Eye (tissue), 1 donor: ENCODE measurements around the gene COMT.

Experiments
- DNase-seq: peaks from one replicate; pipeline ENCODE4 v3.0.0-alpha.2; 2015

The COMT gene

GRCh38 chr22:19984201-19984753 lies 42.7 kb downstream of the COMT start:
- DNase-seq: no peak

- no peak for DNase-seq
Measured at GRCh38 chr22:19984851-19985811, 43.6 kb downstream of the COMT start.

- DNase-seq: no peak
Measured at GRCh38 chr22:19986011-19986409, 44.4 kb downstream of the COMT start.

- peak; percentile 89 for DNase-seq
Measured at GRCh38 chr22:19986410-19987341, 45.1 kb downstream of the COMT start.

- DNase-seq: no peak
Measured at GRCh38 chr22:19987394-19988306, 46.1 kb downstream of the COMT start.

- no peak for DNase-seq
Measured at GRCh38 chr22:19988331-19988808, 46.8 kb downstream of the COMT start.

GRCh38 chr22:19988965-19989724 lies 47.6 kb downstream of the COMT start:
- DNase-seq: no peak

- no peak for DNase-seq
Measured at GRCh38 chr22:19989725-19990067, 48.1 kb downstream of the COMT start.

GRCh38 chr22:19990188-19990587 lies 48.6 kb downstream of the COMT start:
- DNase-seq: no peak

- DNase-seq: no peak
Measured at GRCh38 chr22:19990609-19991394, 49.2 kb downstream of the COMT start.

GRCh38 chr22:19991395-19991644 lies 49.7 kb downstream of the COMT start:
- DNase-seq: no peak

- no peak for DNase-seq
Measured at GRCh38 chr22:19991645-19992451, 50.3 kb downstream of the COMT start.

GRCh38 chr22:19992481-19992911 lies 50.9 kb downstream of the COMT start:
- no peak for DNase-seq

GRCh38 chr22:19992921-19993355 lies 51.4 kb downstream of the COMT start:
- DNase-seq: no peak

GRCh38 chr22:19993926-19994325 lies 52.4 kb downstream of the COMT start:
- DNase-seq: no peak

- no peak for DNase-seq
Measured at GRCh38 chr22:19994851-19995610, 53.5 kb downstream of the COMT start.

GRCh38 chr22:19995611-19996339 lies 54.2 kb downstream of the COMT start:
- no peak for DNase-seq

- no peak for DNase-seq
Measured at GRCh38 chr22:19996694-19997384, 55.3 kb downstream of the COMT start.
